Kasumi-1 (cell line): ENCODE measurements around the gene SYCE1.

Experiments used
- DNase-seq, 2 experiments: peaks; one replicate each; lab custom pipeline; 2025; lab: John Stamatoyannopoulos, UW

SYCE1 gene

GRCh38 chr10:133511907-133512528 lies 53.4 kb downstream of the SYCE1 start:
- no peak for DNase-seq

GRCh38 chr10:133511408-133511807 lies 54.0 kb downstream of the SYCE1 start:
- no peak for DNase-seq

- DNase-seq, result no peak
Measured at GRCh38 chr10:133509700-133510099, 55.7 kb downstream of the SYCE1 start.
